Fibroblast of skin of left quadriceps (primary cell): ENCODE results near the gene LAMA3.

ENCODE experiments used
- DNase-seq, 2 experiments: peaks; one replicate each; pipeline ENCODE4 v3.0.0-alpha.2; 2013; ENCODE audit warnings: low read depth in 2 of 2

Gene LAMA3

GRCh38 chr18:23897733-23898132, 208.5 kb downstream of the LAMA3 start:
- no peak for DNase-seq

- no peak for DNase-seq
These were observed 211.7 kb downstream of the LAMA3 start for GRCh38 chr18:23900994-23901393.

GRCh38 chr18:23902396-23902795, 213.1 kb downstream of the LAMA3 start:
- DNase-seq, result no peak

- DNase-seq, result no peak
These were observed 214.7 kb downstream of the LAMA3 start for GRCh38 chr18:23903971-23904370.

- no peak for DNase-seq
These were observed 217.4 kb downstream of the LAMA3 start for GRCh38 chr18:23906658-23907057.

- no peak for DNase-seq
These were observed 219.6 kb downstream of the LAMA3 start for GRCh38 chr18:23908827-23909226.

- DNase-seq, result no peak
These were observed 220.8 kb downstream of the LAMA3 start for GRCh38 chr18:23910032-23910431.

- DNase-seq, result no peak
These were observed 223.1 kb downstream of the LAMA3 start for GRCh38 chr18:23912356-23912755.

GRCh38 chr18:23916338-23916737, 227.1 kb downstream of the LAMA3 start:
- DNase-seq, result peak; percentile 13 to 14

- peak; percentile 34 to 39 for DNase-seq
These were observed 229.3 kb downstream of the LAMA3 start for GRCh38 chr18:23918395-23919032.

GRCh38 chr18:23920054-23920453, 230.8 kb downstream of the LAMA3 start:
- no peak for DNase-seq

GRCh38 chr18:23921716-23922285, 232.5 kb downstream of the LAMA3 start:
- DNase-seq, result no peak

GRCh38 chr18:23922939-23923338, 233.7 kb downstream of the LAMA3 start:
- no peak for DNase-seq

GRCh38 chr18:23924813-23925212, 235.6 kb downstream of the LAMA3 start:
- DNase-seq, result peak in 1 of 2 experiments; percentile 20

- DNase-seq, result no peak
These were observed 237.3 kb downstream of the LAMA3 start for GRCh38 chr18:23926571-23926970.

- no peak for DNase-seq
These were observed 238.8 kb downstream of the LAMA3 start for GRCh38 chr18:23927821-23928746.

- no peak for DNase-seq
These were observed 240.2 kb downstream of the LAMA3 start for GRCh38 chr18:23929362-23929930.

- no peak for DNase-seq
These were observed 240.7 kb downstream of the LAMA3 start for GRCh38 chr18:23930002-23930401.

- no peak for DNase-seq
These were observed 243.3 kb downstream of the LAMA3 start for GRCh38 chr18:23932385-23933067.

GRCh38 chr18:23933407-23933806, 244.2 kb downstream of the LAMA3 start:
- DNase-seq, result peak; percentile 38 to 48

- no peak for DNase-seq
These were observed 245.0 kb downstream of the LAMA3 start for GRCh38 chr18:23934252-23934651.

- DNase-seq, result no peak
These were observed 245.6 kb downstream of the LAMA3 start for GRCh38 chr18:23934863-23935262.
